HepG2 (cell line): ENCODE data around the gene MSTO1. TPM values are rescaled to one million over a fixed set of nuclear protein-coding genes. Genes with fewer than 3 reads are reported as not detected.

Experiments
- ATF7 ChIP-seq, 2 experiments: fragments of 450-650 bp in 1 of 2; sonication (generic) in 1 of 2; formaldehyde crosslinking in 1 of 2; IDR thresholded peaks; 2 replicates each; pipeline versions ENCODE4 v1.4.0 to v1.6.1; 2016 to 2020; ENCODE audit warnings: antibody characterized with exemption in 1 of 2, mild to moderate bottlenecking in 1 of 2, missing genetic modification reagents in 1 of 2
- ATF7-NPFF ChIP-seq: sonication (generic); formaldehyde crosslinking; IDR thresholded peaks from 2 replicates; pipeline ENCODE4 v1.8.1; 2023; ENCODE audit warnings: mild to moderate bottlenecking, low read depth, missing genetic modification reagents, moderate library complexity
- JDP2 ChIP-seq: sonication (generic); formaldehyde crosslinking; IDR thresholded peaks from 2 replicates; pipeline ENCODE4 v1.8.1; 2022; ENCODE audit warnings: missing genetic modification reagents, borderline replicate concordance
- NFIC ChIP-seq: IDR thresholded peaks from 2 replicates; pipeline ENCODE4 v1.6.1; 2012; ENCODE audit warnings: mild to moderate bottlenecking, low read length, inconsistent platforms
- ZBTB49 ChIP-seq: sonication (generic); formaldehyde crosslinking; IDR thresholded peaks from 2 replicates; pipeline ENCODE4 v1.4.0; 2020; ENCODE audit warnings: missing genetic modification reagents, borderline replicate concordance
- ZNF10 ChIP-seq: sonication (generic); formaldehyde crosslinking; IDR thresholded peaks from 2 replicates; pipeline ENCODE4 v1.4.0; 2020; ENCODE audit warnings: mild to moderate bottlenecking, low read depth, missing genetic modification reagents, borderline replicate concordance
- ZNF281 ChIP-seq: sonication (generic); formaldehyde crosslinking; IDR thresholded peaks from 2 replicates; pipeline ENCODE4 v1.4.0; 2020; ENCODE audit warnings: missing genetic modification reagents, borderline replicate concordance
- ZNF564 ChIP-seq: sonication (generic); formaldehyde crosslinking; IDR thresholded peaks from 2 replicates; pipeline ENCODE4 v1.8.1; 2023; ENCODE audit warnings: mild to moderate bottlenecking, missing genetic modification reagents
- ZNF775 ChIP-seq: sonication (generic); formaldehyde crosslinking; IDR thresholded peaks from 2 replicates; pipeline ENCODE4 v1.4.0; 2020; ENCODE audit warnings: missing genetic modification reagents, mild to moderate bottlenecking, moderate library complexity, borderline replicate concordance
- ZSCAN21 ChIP-seq: sonication (generic); formaldehyde crosslinking; IDR thresholded peaks from 2 replicates; pipeline ENCODE4 v1.8.0; 2022; ENCODE audit warnings: mild to moderate bottlenecking, missing genetic modification reagents, moderate library complexity, borderline replicate concordance
- polyA plus RNA-seq, 8 experiments: library from polyadenylated mRNA; depleted of rRNA in 3 of 8; stranded (reverse) in 7 of 8; unstranded in 1 of 8; fragments of >200 nt; fragmentation: Illumina TruSeq in 4 of 8; extraction: Trizol in 4 of 8; gene quantifications; 2 replicates each; pipeline versions ENCODE4 v1.2.1 to v1.2.3, GENCODE V29; 2011 to 2016; ENCODE audit warnings: low read depth in 4 of 8, missing spikeins in 1 of 8, mixed read lengths in 1 of 8; ENCODE audit not compliant: insufficient read depth in 1 of 8
- total RNA-seq, 5 experiments: library from RNA; depleted of rRNA; stranded (reverse); fragments of >200 nt; fragmentation: Illumina TruSeq; extraction: Trizol; gene quantifications; 2 replicates each; pipeline ENCODE4 v1.2.3, GENCODE V29; 2016; ENCODE audit warnings: low read depth in 1 of 5
- TF ChIP-seq, protein P1 (sequence below): sonication (generic); formaldehyde crosslinking; IDR thresholded peaks from 2 replicates; pipeline ENCODE4 v1.4.0; 2020; ENCODE audit warnings: missing genetic modification reagents
- TF ChIP-seq, protein P2 (sequence below): sonication (generic); IDR thresholded peaks from 2 replicates; pipeline ENCODE4 v1.6.1; 2016; ENCODE audit warnings: low read depth, borderline replicate concordance
- TF ChIP-seq, protein P3 (sequence below): sonication (generic); formaldehyde crosslinking; IDR thresholded peaks from 2 replicates; pipeline ENCODE4 v1.5.1; 2020; ENCODE audit warnings: mild to moderate bottlenecking, missing genetic modification reagents, borderline replicate concordance

MSTO1 gene
- total and polyA plus RNA-seq, 2 of the 13 experiments (the other 11 are each of a cell fraction or from before 2014, with no cell fraction given), result 19.1 to 25.3 TPM

- no peak for TF ChIP-seq ZBTB49 (CRISPR knock-in tag)
- TF ChIP-seq ATF7 (IDR thresholded peaks at IDR 0.05), result no peak
- no peak for TF ChIP-seq ATF7 (CRISPR knock-in tag; IDR thresholded peaks at IDR 0.05)
- no peak for TF ChIP-seq ZSCAN21 (CRISPR knock-in tag)
- TF ChIP-seq, protein P1, sequence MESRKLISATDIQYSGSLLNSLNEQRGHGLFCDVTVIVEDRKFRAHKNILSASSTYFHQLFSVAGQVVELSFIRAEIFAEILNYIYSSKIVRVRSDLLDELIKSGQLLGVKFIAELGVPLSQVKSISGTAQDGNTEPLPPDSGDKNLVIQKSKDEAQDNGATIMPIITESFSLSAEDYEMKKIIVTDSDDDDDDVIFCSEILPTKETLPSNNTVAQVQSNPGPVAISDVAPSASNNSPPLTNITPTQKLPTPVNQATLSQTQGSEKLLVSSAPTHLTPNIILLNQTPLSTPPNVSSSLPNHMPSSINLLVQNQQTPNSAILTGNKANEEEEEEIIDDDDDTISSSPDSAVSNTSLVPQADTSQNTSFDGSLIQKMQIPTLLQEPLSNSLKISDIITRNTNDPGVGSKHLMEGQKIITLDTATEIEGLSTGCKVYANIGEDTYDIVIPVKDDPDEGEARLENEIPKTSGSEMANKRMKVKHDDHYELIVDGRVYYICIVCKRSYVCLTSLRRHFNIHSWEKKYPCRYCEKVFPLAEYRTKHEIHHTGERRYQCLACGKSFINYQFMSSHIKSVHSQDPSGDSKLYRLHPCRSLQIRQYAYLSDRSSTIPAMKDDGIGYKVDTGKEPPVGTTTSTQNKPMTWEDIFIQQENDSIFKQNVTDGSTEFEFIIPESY, result no peak
- TF ChIP-seq ZNF775 (CRISPR knock-in tag), result no peak
- TF ChIP-seq ZNF10 (CRISPR knock-in tag), result no peak
- peak; percentile 32; the same call in 1 of the 2 replicates for TF ChIP-seq ZNF564 (CRISPR knock-in tag)
- TF ChIP-seq ATF7-NPFF (CRISPR knock-in tag), result peak; percentile 20; the same call in 1 of the 2 replicates
- TF ChIP-seq ZNF281 (CRISPR knock-in tag), result no peak
- TF ChIP-seq JDP2, result no peak
- TF ChIP-seq, protein P2, sequence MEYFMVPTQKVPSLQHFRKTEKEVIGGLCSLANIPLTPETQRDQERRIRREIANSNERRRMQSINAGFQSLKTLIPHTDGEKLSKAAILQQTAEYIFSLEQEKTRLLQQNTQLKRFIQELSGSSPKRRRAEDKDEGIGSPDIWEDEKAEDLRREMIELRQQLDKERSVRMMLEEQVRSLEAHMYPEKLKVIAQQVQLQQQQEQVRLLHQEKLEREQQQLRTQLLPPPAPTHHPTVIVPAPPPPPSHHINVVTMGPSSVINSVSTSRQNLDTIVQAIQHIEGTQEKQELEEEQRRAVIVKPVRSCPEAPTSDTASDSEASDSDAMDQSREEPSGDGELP, result no peak
- TF ChIP-seq NFIC, result no peak
- TF ChIP-seq, protein P3, sequence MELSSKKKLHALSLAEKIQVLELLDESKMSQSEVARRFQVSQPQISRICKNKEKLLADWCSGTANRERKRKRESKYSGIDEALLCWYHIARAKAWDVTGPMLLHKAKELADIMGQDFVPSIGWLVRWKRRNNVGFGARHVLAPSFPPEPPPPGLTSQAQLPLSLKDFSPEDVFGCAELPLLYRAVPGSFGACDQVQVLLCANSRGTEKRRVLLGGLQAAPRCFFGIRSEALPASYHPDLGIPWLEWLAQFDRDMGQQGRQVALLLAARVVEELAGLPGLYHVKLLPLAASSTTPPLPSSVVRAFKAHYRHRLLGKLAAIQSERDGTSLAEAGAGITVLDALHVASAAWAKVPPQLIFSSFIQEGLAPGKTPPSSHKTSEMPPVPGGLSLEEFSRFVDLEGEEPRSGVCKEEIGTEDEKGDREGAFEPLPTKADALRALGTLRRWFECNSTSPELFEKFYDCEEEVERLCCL (CRISPR knock-in tag), result no peak
These were observed at the start of gene MSTO1 (continued) for GRCh38 chr1:155609515-155610256.
